GM21381 (cell line): ENCODE measurements around the gene RS1.

Source experiments
- ATAC-seq: cut with Tn5 transposase; IDR thresholded peaks from one replicate; pipeline ENCODE4 v1.9.1; 2021; ENCODE audit warnings: mild to moderate bottlenecking, moderate library complexity; ENCODE audit not compliant: unreplicated experiment

The RS1 gene

DNA sequence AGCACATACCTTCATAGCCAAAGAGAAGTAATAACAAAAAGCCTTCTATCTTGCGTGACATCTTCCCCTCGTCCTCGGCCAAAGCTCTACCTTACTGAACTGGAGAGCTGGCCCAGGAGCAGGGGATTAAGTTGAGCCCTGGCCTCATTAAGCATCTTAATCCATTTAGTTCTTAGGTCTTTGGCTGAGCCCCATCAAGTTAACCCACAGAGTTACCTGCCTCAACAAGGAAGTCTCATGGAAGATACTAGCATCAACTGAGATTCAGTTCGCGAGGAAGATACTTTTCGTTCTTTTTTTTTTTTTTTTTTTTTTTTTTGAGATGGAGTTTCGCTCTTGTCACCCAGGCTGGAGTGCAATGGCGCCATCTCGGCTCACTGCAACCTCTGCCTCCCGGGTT lies at the start of gene RS1:
Gene RS1, minus strand, starts transcription at position 101 of the 400 bp plus-strand sequence. Its CDS starts 40 bp downstream, at position 61.
- no peak for ATAC-seq

DNA sequence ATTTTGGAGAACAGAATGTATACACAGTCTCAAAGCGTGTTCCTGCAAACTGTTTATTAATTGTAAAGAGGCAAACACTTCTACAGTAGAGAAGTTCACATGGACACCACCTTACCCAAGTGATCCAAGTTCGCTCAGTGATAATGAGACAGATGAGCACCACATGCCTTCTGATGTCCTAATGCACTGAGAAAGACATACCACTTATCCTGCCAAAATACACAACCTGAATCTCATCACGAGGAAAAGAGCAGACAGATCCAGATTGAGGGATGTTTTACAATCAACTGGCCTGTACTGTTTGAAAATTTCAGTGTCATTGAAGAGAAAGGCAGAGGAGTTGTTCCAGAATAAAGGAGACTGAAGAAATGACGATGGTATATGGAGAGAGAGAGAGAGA lies 47.9 kb upstream of the RS1 start:
- ATAC-seq, result no peak

DNA sequence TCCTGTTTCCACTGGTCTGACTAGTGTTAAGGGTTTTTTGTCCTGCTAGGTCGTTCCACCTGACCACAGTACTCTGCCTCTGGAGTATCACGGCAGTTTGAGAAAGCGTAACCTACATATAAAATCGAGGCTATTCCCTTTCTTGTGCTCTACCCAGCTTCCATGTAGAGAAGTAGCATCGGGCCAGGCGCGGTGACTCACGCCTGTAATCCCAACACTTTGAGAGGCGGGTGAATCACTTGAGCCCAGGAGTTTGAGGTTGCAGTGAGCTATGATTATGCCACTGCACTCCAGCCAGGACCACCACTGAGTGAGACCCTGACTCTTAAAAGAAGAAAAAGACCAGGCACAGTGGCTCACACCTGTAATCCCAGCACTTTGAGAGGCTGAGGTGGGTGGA lies 43.0 kb upstream of the RS1 start:
- ATAC-seq, result no peak

DNA sequence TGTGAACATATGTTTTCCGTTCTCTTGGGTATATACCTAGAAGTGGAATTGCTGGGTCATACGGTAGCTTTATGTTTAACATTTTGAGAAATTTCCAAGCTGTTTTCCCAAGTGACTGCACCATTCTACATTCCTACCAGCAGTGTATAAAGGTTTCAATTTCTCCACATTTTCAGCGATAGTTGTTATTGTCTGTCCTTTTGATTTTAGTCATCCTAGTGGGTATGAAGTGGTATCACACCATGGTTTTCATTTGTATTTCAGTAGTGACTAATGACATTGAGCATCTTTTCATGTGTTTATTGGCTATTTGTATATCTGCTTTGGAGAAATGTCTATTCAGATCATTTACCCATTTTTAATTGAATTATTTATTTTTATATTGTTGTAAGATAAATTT lies 37.9 kb upstream of the RS1 start:
- ATAC-seq, result no peak

DNA sequence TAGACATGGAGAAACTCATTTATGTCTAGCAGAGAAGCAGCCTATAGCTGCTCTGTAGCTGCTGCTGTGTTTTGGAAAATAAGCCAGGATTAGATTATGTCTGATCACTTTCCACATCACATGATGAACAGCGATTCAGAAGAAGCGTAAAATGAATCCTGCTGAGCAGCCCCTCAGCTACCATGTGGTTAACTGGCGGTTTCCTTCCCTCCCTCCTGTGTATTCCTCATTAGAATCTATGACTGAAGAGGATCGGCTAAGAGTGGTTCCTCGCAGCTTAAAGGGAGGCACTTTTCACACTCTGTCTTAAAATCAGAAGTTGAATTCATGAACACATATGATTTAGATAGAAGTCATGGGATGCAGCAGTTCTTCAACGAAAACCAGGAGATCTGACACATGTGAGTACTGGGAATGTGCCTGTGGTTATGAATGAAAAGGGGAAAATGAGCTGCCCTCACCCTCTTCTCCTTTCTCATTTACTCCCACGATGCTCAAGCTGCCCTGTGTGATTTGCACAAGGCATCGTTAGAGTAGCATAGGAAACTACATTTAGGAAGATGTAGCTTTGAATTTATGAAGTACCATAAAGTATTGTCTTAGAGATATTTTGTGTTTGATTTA lies 35.6 kb upstream of the RS1 start, which contains the start of gene PPEF1:
Gene PPEF1, plus strand, starts transcription at position 220 of the 624 bp plus-strand sequence. Its CDS starts 136 bp downstream, at position 356.
- ATAC-seq, result no peak

DNA sequence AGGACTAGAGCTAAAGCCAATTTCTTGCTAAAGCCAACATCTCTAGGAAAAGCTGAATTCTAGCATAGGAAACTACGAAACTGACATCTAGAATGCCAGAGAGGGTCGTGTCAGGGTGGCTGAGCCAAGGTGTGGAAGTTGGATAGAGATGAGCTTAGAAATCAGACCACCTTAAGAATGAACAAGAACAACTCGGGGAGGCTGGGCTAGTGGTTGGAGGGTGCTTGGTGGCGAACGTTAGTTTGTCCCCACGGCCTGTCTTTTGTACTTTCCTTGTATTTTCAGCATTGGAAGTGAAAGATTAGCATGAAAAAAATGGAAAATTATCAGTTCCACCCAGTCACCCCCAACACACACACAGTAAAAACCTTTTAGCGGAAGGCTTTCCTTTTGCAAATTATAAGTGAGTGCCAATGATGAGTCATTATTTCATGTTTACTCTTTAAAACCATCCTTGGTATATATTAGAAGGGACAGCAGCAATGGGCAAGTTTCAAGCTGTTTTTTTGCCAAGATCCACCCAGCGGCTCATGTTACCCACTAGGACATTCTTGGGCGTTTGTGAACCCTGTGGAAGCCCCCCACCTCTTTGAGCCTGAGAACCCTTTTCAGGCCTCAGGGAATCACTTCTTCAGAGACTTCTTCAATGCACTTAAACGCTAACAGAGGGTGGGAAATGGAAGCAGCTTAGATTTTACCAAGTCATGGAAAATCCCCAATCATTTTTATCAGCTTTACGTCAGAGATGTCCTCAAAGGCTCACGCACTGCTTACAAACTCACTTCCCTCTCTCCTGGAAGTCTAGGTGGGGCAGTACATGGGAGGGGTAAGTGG lies 30.7 kb upstream of the RS1 start:
- no peak for ATAC-seq

DNA sequence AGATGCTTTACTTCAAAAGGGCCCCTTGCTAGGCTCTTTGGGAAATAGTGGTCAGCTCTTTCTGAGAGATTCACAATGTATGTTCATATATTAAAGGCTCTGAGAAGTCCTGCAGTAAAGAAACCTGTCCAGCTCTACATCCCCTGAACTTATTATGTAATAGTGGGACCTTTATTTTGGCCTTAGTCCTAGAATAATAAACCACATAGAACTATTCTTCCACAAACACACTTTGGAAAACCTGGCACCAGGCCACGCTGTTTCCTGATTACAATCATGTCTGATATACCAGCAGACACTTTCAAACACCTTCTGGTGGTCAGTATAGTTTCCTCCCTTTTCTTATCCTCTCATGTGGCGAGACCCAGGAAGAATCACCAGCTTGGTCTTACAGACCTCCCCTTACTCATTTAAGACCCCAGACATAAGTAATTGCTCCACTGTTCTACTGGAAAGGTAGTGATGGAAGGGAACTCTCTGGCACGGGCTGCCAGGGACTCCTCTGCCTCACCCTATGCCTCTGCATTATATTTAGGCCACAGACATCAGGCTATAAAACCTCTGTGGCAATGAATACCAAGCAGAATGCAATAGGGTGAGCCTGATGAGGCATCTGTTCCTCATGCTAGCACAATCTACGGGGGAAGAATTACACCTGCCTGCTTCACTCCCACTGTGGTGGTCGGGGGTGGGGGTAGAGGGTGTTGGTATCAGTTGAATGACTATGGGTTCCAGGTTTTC lies 29.9 kb upstream of the RS1 start:
- no peak for ATAC-seq

DNA sequence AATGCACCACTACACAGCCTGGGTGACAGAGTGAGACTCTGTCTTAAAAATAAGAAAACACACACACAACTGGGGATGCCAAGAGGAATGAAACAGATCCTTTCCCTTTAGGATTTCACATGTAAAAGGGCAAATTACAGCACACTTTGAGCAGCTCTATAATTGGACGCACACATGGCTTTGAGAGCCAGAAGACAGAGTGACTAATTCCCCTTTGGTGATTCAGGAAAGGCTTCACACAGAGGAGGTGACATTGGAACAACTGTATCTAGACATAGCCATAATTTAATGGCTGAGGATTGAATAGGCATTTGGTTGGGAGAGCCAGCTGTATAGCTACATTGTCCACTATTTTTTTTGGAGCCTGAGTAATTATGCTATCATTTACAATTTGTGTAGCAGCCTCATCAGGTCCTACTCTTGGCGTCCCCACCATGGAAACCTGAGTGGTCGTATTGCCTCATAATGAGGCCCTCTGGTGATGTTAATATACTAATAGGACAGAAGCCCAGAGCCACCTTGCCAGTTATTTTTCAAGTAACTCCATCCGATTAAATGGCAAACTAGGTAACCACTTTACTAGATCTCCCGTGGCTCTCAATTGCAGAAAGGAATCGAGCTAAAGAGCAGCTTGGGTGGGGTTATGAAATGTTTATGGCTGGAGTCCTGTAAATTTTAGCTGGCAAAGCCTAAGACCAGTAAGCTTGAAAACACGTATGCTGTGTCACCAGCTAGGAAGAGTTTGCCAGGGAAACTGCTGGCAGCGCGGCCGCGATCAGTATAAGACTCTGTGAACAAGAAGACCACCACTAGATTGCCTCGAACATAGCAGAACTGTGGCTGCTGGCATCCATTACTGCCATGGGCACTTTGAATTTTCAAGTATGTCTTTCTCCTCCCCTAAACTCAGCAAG lies 27.1 kb upstream of the RS1 start:
- no peak for ATAC-seq

DNA sequence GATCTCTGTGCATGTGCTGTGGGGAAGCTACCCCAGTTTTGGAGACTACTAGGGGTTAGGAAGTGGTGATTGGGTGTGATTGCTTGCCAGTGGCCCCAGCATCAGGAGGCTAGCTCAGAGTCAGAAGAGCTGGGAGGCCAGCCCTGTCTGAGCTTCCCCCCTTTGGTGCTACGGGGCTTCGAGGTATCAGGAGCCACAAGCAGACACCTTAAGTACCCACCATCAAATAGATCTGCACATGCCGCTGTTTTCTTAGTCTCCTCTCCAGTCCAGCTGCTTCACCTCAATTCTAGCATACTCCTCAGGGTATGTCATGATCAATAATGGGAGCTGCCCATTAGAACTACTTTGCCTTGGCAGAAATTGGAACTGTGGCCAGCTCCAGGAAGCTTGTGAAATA lies 24.7 kb upstream of the RS1 start:
- ATAC-seq, result no peak

DNA sequence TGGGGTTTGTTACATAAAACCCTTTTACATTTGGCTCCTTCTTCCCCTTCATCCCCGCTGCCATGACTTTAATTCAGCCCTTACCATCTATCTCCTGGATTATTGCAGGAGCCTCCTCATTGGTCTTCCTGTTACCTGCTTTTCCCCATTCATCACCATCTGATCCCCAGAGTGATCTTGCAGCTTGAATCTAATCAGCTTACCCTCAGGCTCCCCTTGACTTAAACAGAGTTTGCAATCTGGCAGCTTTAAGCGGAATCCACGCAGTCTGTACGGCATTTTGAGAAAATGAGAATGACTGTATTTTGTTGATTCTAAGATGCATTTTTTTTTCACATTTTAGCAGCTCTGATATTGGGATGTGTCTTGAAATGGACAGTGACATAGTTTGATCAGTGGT lies 20.6 kb upstream of the RS1 start:
- ATAC-seq, result no peak

DNA sequence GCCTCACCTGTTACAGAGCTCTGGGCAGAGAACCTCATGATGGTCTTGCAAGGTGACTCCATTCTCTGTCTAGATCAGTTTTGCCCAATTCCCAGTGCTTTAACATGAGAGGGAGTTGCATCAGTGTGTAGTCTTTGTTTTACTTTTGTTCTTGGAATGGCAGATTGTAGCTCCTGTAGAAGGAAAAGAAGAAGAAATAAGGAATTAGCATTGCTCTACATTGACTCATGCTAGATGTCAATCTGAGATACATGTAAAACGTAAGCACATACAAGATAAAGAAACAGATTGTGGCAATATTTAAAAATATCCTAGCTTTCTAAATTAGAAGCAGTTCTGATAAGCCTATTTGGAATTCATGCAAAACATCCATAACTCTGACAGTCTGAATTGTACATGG lies 19.5 kb upstream of the RS1 start:
- no peak for ATAC-seq

DNA sequence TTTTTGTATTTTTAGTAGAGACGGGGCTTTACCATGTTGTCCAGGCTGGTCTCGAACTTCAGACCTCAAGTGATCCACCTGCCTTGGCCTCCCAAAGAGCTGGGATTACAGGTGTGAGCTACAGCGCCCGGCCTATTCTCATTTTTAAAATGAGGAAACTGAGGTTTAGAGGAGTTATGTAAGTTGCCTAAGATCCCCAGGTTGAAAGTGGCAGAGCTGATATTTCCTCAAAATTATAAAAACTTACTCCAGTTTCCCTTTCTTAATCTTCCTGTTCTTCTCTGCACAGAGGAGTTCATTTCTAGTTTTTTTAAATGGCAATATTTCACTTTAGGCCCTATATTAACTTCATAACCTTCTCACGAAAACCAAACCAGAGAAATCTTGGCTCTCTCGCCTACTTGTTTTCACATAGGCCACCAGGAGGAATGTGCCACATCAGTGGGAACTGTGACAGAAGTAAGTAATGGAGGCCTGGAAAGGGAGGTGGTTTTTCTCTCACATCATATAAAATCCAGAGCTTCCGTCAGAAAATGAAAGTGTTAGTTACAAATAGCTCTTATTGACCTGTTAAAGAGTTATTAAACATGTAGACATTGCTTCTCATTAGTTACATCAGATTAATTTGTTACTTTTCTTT lies 16.1 kb upstream of the RS1 start:
- ATAC-seq, result no peak

DNA sequence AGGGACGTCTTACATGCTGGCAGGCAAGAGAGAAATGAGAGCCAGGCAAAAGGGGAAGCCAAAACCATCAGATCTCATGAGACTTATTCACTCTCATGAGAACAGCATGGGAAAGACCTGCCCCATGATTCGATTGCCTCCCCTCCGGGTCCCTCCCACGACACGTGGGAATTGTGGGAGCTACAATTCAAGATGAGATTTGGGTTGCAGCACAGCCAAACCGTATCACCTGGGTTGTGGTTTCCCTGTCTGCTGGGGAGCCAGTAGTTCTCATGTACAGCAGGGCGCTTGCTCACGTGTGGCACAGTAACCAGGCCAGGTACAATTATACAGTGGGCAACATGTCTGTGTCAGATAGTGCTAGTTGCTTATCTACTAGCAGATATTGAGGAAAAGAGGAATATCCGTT lies 11.1 kb upstream of the RS1 start:
- no peak for ATAC-seq

DNA sequence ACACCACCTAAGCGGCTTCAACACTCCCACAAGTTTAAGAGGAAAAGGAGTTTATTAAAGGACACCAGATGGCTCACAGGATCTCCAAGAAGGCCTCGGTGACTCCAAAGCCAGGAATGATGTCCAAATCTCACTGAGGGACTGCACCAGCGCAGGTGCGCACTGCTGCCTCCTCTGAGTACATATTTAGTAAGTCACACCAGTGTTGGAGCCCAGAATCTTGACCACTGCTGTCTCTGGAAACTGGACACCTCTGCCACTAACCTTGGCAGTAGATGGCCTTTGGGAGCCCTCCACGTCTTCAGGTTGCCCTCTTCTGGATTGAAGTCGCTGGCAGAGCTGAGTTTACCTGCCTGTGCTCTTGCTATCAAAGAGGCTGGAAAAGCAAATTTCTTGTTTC lies 10.1 kb upstream of the RS1 start:
- no peak for ATAC-seq

DNA sequence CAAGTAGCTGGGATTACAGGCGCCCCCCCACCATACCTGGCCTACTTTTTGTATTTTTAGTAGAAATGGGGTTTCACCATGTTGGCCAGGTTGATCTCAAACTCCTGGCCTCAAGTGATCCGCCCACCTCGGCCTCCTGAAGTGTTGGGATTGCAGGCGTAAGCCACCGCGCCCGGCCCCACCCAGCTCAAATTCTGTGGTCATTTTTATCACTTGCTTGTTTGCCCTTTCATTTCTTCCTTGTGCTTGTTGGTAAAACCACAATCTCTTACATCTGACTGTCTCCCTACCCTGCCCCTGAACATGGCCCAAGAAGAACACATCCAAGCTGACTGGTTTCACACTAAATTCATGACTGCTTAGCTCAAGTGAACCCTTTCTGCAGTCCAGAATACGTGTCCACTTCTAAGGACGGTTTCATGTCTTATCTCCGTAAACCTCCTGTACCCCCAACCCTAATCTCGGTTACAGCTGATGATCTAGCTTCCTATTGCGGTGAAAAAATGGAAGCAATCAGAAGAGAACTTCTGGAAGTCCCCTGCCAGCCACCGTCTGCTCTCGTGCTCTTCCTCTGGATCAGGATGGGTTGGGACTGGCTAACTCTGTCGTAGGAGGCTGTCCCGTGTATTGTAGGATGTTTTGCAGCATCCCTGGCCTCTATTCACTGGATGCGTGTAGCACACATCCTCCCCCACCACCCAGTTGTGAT lies 5.4 kb upstream of the RS1 start:
- no peak for ATAC-seq

DNA sequence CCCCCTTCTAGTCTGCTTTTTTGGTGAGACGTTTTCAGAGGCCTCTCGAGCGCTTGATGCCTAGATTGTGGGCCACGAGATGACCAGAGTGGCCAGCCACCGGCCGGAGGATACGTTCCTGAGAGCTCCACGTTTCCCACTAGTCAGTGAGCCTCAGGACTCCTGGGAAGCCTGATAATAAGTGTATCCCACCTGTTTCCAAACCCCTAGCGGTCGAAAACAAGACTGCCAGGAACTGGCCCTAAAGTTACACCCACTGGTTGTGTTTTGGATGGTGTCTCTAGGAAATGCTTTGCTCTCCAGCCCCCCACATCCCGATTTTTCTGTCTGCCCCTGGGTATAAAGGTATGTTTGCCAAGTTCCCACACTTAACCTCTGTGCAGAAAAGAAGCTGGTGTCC lies 4.6 kb upstream of the RS1 start:
- no peak for ATAC-seq

DNA sequence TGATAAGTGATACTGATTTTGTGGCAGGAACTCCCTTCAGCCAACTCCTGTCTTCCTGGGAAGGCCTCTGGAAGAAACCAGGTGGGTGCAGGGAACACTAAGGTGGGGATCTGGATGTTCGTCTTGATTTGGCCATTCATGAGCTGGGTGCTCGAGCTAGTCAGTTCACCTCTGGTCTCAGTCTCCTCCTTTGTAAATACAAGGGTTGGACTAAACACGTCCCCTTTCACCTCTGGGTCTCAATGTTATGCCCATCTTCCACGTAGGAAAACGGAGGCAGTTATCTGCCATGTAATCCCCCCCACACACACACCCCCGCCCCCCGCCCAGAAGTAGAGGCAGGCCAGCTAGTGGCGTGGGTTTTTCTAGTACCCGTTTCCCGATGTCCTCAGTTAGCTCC lies 4.1 kb upstream of the RS1 start:
- no peak for ATAC-seq

DNA sequence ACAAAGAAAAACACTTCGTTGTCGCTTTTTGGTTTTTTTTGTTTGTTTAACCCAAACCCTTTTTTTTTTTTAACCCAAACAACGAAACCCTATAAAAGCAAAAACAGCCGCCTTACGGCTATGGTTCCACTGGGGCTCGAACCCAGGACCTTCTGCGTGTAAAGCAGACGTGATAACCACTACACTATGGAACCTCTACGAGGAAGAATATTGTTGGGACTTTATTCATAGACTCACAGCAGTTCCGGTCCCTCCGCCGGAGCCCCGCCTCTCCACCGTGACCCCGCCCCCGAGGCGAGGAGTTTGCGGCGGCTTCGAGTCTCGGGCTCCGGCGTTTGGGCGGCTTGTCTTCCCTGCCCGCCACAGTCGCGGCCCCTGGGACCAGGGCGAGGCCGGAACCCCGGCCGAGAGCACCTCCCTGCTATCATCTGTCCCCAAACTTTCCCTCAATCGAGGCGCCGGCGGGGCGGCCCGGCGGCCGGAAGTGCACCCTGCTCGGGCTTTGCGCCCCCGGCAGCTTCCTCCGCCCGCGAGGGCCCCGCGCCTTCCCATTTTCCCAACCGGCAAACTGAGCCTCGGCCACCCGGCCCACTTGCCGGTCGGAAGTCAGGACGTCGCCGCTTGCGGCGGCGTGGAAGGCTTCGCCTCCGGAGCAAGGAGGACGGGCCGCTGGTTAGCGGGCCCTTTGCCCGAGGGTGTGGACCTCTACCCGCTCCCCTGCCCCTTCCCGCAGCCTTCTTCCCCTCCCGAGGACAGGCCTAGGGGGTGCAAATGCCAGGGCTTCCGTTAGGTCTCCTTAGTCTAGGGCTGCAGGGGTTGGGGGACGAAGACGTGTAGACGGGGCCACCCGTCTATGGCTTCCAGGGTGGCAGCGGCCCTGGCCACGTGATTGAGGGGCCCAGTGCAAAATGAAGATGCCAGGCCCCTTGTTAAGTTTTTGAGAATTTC lies 3.2 kb upstream of the RS1 start:
- ATAC-seq, result peak; percentile 83

DNA sequence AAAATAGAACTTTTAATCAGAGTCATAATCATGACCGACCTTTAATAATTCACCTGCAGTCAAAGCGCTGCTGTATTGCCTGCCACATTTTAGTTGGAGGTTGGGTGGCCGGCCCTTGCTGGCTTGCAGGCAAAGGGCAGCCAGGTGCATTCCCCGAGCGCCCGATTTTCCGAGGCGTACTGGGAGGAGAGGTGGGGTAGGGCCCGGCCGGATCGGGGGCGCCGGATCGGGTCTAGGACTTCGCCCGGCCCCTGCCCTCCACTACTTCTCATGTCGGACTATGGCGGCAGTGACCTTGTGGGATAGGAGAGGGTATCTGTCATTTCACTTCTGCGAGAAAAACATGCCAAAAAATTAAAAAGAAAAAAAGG lies 2.5 kb upstream of the RS1 start:
- peak; percentile 41 for ATAC-seq
